8988T (cell line): ENCODE results near the gene TMEM109.

ENCODE experiments used
- DNase-seq: peaks from one replicate; pipeline ENCODE4 v3.0.0; 2011

Gene TMEM109

GRCh38 chr11:60910711-60911380, 3.1 kb upstream of the TMEM109 start:
- DNase-seq: no peak

- no peak for DNase-seq
Measured at GRCh38 chr11:60912223-60912850, 1.6 kb upstream of the TMEM109 start.

GRCh38 chr11:60912851-60913528, 968 bp upstream of the TMEM109 start:
- no peak for DNase-seq

DNA sequence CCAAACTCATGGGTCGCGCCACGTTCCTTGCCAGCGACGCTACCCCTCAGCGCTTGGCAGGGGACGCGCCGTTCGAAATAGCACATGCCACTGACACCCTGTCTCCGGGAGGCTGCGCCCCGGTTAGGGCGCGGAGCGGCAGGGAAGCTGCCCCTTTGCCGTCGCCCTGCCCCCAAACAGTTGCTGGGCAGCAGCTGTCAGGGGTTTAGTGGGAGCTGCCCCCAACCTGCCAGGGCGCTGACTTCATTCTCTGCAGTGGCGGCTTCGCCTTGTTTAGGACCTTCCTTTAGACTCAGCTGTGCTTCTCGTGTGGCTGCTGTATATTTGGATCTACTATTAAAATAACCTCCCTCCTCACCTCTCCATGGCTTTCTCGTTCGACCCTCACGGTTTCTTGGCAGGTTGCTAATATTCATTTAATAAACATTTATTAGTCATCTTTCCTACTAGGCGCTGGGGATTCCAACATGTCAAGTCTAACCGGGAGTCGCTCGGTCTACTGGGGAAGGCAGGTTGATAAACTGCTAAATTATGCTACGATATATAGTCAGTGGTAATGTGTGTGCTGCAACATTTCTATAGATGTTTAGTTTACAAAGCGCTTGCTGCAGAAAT, 782 bp downstream of the TMEM109 start:
- no peak for DNase-seq

- DNase-seq: peak; percentile 79
Measured at GRCh38 chr11:60915248-60915914, 1.4 kb downstream of the TMEM109 start.

DNA sequence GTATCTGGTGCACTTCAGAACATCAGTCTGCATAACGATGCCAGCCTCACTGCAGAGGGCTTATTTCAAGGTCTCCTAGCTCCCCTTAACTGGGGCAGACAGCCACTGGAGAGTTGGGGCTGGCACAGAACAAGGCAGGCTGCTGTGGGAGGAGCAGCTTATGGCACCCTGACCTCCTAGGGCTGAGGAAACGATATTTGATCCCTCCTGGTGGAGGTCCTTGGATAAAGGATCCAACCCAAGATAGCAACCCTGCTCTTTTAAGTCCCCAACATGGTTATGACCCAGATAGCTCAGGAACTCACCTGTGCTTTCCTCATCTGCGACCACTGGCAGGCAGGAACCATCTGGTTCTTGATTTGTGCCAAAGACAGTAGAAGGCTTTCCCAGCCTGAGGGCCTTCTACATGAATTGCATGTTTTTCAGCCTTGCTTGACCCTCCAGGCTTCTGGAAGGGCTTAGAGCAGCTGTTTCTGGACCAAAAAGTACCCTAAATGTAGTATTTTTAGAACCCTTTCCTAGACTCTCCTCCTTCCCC, 2.8 kb downstream of the TMEM109 start:
- no peak for DNase-seq

DNA sequence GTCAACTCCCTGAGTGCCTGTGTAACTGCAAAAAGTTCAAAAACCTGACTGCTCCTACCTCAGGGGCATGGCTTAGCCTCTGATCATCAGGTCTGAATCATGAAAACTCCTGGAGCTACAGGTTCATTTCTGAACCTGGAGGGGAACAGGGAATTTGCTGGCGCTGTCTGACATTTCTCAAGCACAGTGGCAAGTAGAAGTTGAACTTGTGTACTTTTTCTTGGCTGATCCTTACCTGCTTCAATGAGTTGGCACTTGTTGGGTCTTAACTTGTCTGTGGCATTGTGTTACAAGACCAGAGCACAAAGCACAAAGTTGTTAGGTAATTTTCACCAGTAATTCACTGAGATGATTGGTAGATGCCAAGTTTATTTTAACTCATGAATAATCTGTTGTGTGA, 3.3 kb downstream of the TMEM109 start:
- no peak for DNase-seq

GRCh38 chr11:60918251-60918938, 4.4 kb downstream of the TMEM109 start:
- DNase-seq: no peak

- DNase-seq: no peak
Measured at GRCh38 chr11:60918939-60919265, 4.9 kb downstream of the TMEM109 start.

DNA sequence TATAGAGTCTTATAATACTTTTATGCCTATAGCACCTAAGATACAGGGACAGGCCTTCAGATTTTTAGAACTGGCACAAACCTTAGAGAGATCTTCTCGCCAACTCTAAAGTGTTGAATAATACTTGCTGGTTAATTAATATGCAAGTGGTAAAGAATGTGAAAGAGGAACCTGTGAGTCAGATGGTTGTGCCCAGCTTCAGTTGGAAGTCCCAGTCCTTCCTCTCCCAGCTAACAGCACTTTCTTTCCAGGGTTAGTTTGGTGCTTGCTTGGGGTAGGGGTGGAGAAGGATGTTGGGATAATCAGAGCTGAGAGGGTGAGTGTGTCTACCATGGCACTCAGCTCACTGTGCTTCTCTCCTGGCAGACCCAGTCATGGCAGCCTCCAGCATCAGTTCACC, 5.4 kb downstream of the TMEM109 start:
- no peak for DNase-seq

DNA sequence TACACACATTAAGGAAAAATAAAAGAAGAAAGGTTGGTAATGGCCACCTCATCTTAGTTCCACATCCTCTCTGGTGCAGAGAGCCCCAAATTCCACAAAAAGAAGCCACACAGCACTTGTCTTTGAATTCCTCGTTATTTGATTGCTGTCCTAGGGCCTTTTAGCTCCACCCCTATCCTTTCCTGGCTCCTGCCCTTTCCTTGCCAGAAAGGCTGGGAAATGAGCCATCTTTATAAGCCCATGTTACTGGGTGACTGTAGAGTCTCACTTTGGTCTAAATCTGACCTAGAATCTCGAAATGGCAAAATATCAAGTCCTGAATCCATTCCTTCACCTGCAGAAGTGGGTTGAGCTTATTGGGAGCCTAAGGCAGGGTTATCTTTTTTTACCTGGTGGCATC, 6.0 kb downstream of the TMEM109 start:
- no peak for DNase-seq

DNA sequence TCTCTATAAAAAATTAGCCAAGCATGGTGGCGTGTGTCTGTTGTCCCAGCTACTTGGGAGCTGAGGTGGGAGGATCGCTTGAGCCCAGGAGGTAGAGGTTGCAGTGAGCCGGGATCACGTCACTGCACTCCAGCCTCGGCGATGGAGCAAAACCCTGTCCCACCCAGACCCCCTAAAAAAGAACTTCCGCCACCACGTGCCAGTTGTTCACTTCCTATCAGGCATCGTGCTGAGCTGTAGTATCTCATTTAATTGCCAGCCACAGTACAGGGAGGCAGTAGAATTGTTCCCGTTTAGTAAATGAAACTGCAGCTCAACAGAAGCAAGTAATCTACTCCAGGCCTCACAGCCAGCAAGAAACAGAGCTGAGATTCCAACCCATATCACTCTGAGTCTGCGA, 7.3 kb downstream of the TMEM109 start:
- DNase-seq: no peak

GRCh38 chr11:60921777-60922335, 7.9 kb downstream of the TMEM109 start:
- no peak for DNase-seq

DNA sequence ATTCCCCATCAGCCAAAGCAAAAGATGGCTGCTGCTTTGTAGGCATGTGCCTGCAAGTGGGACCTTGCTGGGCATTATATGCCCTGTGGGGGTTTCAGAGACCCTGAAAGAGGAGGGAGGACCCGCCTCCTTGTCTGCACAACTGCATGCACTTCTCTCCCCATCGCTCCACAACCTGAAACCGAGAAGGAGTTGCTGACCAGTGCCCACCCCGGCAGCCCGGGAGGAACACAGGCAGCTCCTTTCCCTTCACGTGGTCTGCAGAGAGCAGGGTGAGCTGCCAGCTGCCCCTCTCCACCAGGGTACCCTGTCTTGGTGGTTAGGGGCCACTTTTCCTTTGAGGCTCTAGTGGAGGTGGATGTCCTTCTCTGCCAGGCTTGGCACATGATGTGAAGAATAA, 8.9 kb downstream of the TMEM109 start:
- DNase-seq: no peak

- DNase-seq: peak; percentile 85
Measured at GRCh38 chr11:60923326-60923725, 9.4 kb downstream of the TMEM109 start.

GRCh38 chr11:60923800-60924109, 9.8 kb downstream of the TMEM109 start:
- no peak for DNase-seq

GRCh38 chr11:60924110-60924905, 10.3 kb downstream of the TMEM109 start, which contains the start of gene TMEM132A:
TMEM132A (plus strand) TSS chr11:60924460; CDS start chr11:60924634, 174 bp downstream.
- DNase-seq: peak; percentile 100

GRCh38 chr11:60924906-60925853, 11.2 kb downstream of the TMEM109 start:
- peak; percentile 74 for DNase-seq

GRCh38 chr11:60925868-60926267, 11.9 kb downstream of the TMEM109 start:
- DNase-seq: peak; percentile 88

- DNase-seq: no peak
Measured at GRCh38 chr11:60926500-60926899, 12.5 kb downstream of the TMEM109 start.
